Bronchial epithelial cell (primary cell): ENCODE measurements around the gene BCL2L15. TPM values are rescaled to one million over a fixed set of nuclear protein-coding genes. Genes with fewer than 3 reads are reported as not detected.

Experiments used
- DNase-seq: peaks from one replicate; pipeline ENCODE4 v3.0.0-alpha.2; 2010; ENCODE audit warnings: low read depth
- FAIRE-seq: peaks from 2 replicates; lab custom pipeline; 2011; peaks lifted over from hg19 to GRCh38; lab: Jason Lieb, UNC
- H3K27me3 ChIP-seq: 2 replicates; pipeline ENCODE4 v1.5.1; 2011; ENCODE audit warnings: low read length; ENCODE audit not compliant: control insufficient read depth, insufficient read depth
- H3K36me3 ChIP-seq: 2 replicates; pipeline ENCODE4 v1.5.1; 2011; ENCODE audit warnings: low read length; ENCODE audit not compliant: control insufficient read depth, insufficient read depth
- H3K4me3 ChIP-seq: 2 replicates; pipeline ENCODE4 v1.5.1; 2011; ENCODE audit warnings: mild to moderate bottlenecking, low read depth, low read length, control low read depth
- CTCF ChIP-seq: IDR thresholded peaks from 2 replicates; pipeline ENCODE4 v1.5.1; 2011; ENCODE audit warnings: mild to moderate bottlenecking, moderate library complexity, low read length, control low read depth, inconsistent platforms; ENCODE audit not compliant: insufficient read depth, severe bottlenecking
- total RNA-seq: library from RNA; depleted of rRNA; stranded (reverse); fragments of >200 nt; gene quantifications from 2 replicates; pipeline ENCODE4 v1.2.1, GENCODE V29; 2014

Gene BCL2L15
- total RNA-seq, 1 donor from 2014 or later: under 0.01 TPM

- FAIRE-seq (no peak), DNase-seq (no peak)
- no peak overlapping the region for H3K4me3 ChIP-seq
- no peak for TF ChIP-seq CTCF
- H3K27me3 ChIP-seq: no peaks in the 10 kb centered on the region
- peaks cover 2% of the 10 kb centered on the region for H3K36me3 ChIP-seq
Observed at GRCh38 chr1:113890816-113891215, 3.4 kb upstream of the BCL2L15 start.

DNA sequence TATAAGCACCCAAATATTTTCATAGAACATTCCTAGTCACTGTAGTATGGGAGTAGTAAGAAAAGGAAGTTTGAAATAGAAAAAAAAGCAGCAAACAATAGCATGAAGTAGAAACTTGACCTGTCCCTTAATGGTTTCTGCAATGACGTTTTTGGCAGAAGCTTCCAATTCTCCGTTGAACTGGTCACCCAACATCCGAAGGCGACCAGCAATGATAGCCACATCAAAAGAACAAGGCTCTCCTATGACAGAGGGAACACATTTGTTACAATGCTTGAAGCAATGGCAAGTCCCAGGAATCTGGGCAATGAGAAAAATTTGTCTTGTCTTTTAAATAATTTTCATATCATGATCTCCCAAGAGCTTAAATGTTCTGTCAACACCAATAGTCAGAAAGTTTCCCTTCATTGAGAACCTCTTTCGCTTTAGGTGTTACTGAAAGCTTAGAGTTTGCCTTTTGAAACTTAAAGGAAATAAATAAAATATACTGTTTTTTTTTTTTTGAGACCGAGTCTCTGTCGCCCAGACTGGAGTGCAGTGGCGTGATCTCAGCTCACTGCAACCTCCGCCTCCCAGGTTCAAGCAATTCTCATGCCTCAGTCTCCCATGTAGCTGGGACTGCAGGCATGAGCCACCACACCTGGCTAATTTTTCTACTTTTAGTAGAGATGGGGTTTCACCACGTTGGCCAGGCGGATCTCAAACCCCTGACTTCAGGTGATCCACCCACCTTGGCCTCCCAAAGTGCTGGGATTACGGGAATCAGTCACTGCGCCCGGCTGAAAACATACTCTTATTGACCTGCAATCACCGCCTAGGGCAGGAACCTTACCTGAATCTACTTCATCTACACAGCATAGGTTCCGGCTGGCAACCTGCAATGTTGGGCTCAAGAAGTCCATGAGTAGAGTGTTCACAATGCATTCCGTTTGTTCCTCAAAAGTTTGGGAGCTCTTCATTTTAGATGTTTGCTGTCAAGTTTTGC lies 672 bp downstream of the BCL2L15 start:
- no peaks in the 10 kb centered on the region for H3K36me3 ChIP-seq
- no peaks in the 10 kb centered on the region for H3K27me3 ChIP-seq
- FAIRE-seq (no peak), DNase-seq (no peak)
- H3K4me3 ChIP-seq: no peak overlapping the region
- TF ChIP-seq CTCF: no peak

GRCh38 chr1:113881661-113882060 lies 5.7 kb downstream of the BCL2L15 start:
- Histone ChIP-seq H3K4me3 (no peak overlapping the region), H3K36me3 (no peaks in the 10 kb centered on the region), H3K27me3 (no peaks in the 10 kb centered on the region)
- FAIRE-seq (no peak), DNase-seq (no peak)
- no peak for TF ChIP-seq CTCF

- no peak for TF ChIP-seq CTCF
- DNase-seq (no peak), FAIRE-seq (no peak)
- Histone ChIP-seq H3K36me3 (no peaks in the 10 kb centered on the region), H3K4me3 (no peak overlapping the region), H3K27me3 (no peaks in the 10 kb centered on the region)
Observed at GRCh38 chr1:113879739-113880038, 7.7 kb downstream of the BCL2L15 start.

GRCh38 chr1:113876176-113876575 lies 11.2 kb downstream of the BCL2L15 start:
- Histone ChIP-seq H3K4me3 (no peak overlapping the region), H3K36me3 (no peaks in the 10 kb centered on the region), H3K27me3 (no peaks in the 10 kb centered on the region)
- no peak for TF ChIP-seq CTCF
- no peak for DNase-seq
- no peak for FAIRE-seq
